ENCODE measurements around the gene TUBA1B. TPM values are rescaled to one million over a fixed set of nuclear protein-coding genes. Genes with fewer than 3 reads are reported as not detected.

TUBA1B gene
- total RNA-seq: 1,878 and 2,204 TPM in 2 replicates

DNA sequence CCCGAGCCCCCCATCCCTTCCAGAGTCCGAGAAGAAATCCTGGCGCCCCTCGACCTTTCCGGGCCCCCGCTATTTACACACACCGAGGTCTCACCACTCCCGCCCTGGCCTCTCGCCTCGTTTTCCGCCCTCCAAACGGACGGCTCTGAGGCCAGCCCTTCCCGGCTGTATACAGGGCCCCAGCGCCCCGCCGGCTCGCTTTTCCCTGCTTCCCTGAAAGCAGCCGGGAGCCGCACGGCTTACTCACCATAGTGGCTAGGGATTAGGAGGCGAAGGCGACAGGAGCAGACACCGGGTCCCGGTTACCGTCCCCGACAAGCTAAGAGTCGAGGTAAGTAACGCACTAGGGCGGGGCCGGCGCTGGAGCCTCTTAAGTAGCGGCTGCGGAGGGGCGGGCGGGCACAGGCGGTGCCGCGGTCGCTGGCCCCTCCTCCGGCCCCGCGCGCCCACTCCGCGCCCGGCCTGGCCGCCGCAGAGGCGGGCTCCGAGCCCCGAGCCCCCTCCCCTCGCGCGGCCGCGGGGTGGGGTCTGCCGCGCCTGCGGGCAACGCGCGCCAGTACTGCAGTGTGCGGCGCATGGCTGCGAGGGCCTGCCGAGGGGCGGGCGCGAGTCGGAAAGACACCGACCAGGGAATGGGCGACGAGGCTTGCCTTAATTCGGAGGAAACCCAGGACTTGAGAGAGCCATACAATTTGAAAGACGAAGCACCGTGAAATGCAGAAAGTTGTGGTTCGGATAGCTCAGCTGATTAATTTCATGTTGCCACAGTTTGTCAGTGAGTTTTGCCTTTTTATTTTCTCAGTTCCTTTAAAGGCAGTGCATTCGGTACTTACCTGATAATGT, at the start of gene TUBA1B:
TSS of gene TUBA1B (minus strand) at position 345 of the 843 bp plus-strand sequence. CDS start at position 250, 95 bp downstream.

GRCh38 chr12:49110464-49111155, 20.6 kb downstream of the TUBA1B start, which contains the start of gene LMBR1L:
LMBR1L (minus strand) TSS chr12:49110847; CDS start chr12:49110555, 292 bp downstream.

DNA sequence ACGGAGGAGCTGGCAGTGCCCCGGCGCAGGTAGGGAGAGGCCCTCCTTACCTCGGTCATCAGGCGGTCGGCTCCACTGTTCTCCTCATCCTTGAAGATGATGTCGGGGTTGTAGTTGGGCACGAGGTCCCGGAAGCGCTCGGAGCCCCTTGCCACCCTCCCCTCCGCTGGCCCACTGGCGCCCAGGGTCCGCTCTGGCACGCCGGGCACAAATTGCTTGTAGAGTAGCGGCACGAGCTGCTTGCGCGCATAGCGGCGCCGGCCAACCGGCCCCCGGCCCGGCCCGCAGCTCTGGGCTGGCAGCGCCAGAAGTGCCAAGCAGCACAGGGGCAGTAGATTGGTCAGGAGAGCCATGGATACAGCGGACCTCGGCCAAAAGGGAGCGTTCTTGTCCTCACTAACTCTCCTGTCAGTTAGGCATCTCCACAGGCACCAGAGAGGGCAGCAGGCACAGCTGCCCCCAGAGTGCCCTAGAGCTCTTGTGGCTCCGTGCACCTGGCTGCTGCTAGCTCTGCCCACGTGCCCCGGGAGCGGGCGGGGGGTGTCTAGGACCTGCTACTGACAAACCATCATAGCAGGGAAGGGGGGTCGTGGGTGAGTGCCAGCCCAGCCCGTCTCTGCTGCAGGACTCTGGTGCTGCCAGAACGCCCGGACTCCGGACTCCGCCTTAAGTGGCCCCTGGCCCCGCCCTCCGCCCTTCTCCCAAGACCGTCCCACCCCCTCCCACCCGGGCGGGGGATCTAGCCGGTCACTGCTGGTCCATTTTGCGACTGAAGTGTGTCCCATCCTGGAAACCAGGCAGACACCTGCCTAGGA, 36.8 kb downstream of the TUBA1B start, which contains the start of gene DHH:
TSS of gene DHH (minus strand) at position 642 of the 815 bp plus-strand sequence. CDS start at position 353, 289 bp downstream.

Other genes starting within 250 kb of the TUBA1B start
- gene FKBP11, start 205.9 kb downstream of the TUBA1B start, total RNA-seq: 15.9 and 16.8 TPM in 2 replicates
- 34.9 and 38.1 TPM in 2 replicates for gene ARF3, start 173.9 kb downstream of the TUBA1B start, total RNA-seq
- gene WNT10B, start 159.7 kb downstream of the TUBA1B start, total RNA-seq: 0.06 TPM in 1 of 2 replicates, not detected in the other
- not detected in 2 replicates for gene WNT1, start 153.1 kb downstream of the TUBA1B start, total RNA-seq
- 0.06 and 0.13 TPM in 2 replicates for gene DDN, start 132.0 kb downstream of the TUBA1B start, total RNA-seq
- gene PRKAG1, start 112.6 kb downstream of the TUBA1B start, total RNA-seq: 83.4 and 87.9 TPM in 2 replicates
- gene KMT2D, start 70.6 kb downstream of the TUBA1B start, total RNA-seq: 23.5 and 31.5 TPM in 2 replicates
- 0.19 and 0.40 TPM in 2 replicates for gene RHEBL1, start 61.4 kb downstream of the TUBA1B start, total RNA-seq
- gene DHH, start 36.6 kb downstream of the TUBA1B start, total RNA-seq: under 0.01 and 0.06 TPM in 2 replicates
- gene LMBR1L, start 20.5 kb downstream of the TUBA1B start, total RNA-seq: 33.5 and 34.1 TPM in 2 replicates
- 652 and 678 TPM in 2 replicates for gene TUBA1A, start 57.7 kb upstream of the TUBA1B start, total RNA-seq
- 277 and 325 TPM in 2 replicates for gene TUBA1C, start 133.7 kb upstream of the TUBA1B start, total RNA-seq
- 0.92 and 1.4 TPM in 2 replicates for gene PRPH, start 163.8 kb upstream of the TUBA1B start, total RNA-seq
- gene TROAP, start 191.9 kb upstream of the TUBA1B start, total RNA-seq: 9.5 and 10.6 TPM in 2 replicates
- gene C1QL4, start 205.8 kb upstream of the TUBA1B start, total RNA-seq: 0.06 TPM in 1 of 2 replicates, not detected in the other
- 4.9 and 5.4 TPM in 2 replicates for gene DNAJC22, start 215.5 kb upstream of the TUBA1B start, total RNA-seq
- 18.5 and 19.3 TPM in 2 replicates for gene SPATS2, start 236.1 kb upstream of the TUBA1B start, total RNA-seq